Measurements from ENCODE around the gene TSC2. TPM values are rescaled to one million over a fixed set of nuclear protein-coding genes. Genes with fewer than 3 reads are reported as not detected.
A peak's percentile ranks its signal among the peaks of the same experiment; 100 is the strongest.

Gene TSC2
- polyA plus RNA-seq, 1 donor from 2014 or later: 30.3 TPM

GRCh38 chr16:2076072-2076865 lies 28.5 kb downstream of the TSC2 start:
- Mint-ChIP-seq H3K4me1 (no peaks in the 10 kb centered on the region), H3K27ac (no peak overlapping the region), H3K4me3 (no peak overlapping the region), H3K9me3 (no peaks in the 10 kb centered on the region), H3K36me3 (no peaks in the 10 kb centered on the region), H3K27me3 (no peaks in the 10 kb centered on the region)

GRCh38 chr16:2077016-2077415 lies 29.2 kb downstream of the TSC2 start:
- Mint-ChIP-seq H3K27ac (no peak overlapping the region), H3K4me1 (no peaks in the 10 kb centered on the region), H3K27me3 (no peaks in the 10 kb centered on the region), H3K36me3 (no peaks in the 10 kb centered on the region), H3K9me3 (no peaks in the 10 kb centered on the region), H3K4me3 (no peak overlapping the region)

GRCh38 chr16:2077696-2078095 lies 29.9 kb downstream of the TSC2 start:
- Mint-ChIP-seq H3K4me1 (no peaks in the 10 kb centered on the region), H3K4me3 (no peak overlapping the region), H3K9me3 (no peaks in the 10 kb centered on the region), H3K27me3 (no peaks in the 10 kb centered on the region), H3K36me3 (no peaks in the 10 kb centered on the region), H3K27ac (no peak overlapping the region)

- Mint-ChIP-seq H3K36me3 (peaks cover 1% of the 10 kb centered on the region), H3K27me3 (no peaks in the 10 kb centered on the region), H3K9me3 (no peaks in the 10 kb centered on the region), H3K4me1 (no peaks in the 10 kb centered on the region), H3K4me3 (no peak overlapping the region), H3K27ac (no peak overlapping the region)
Observed at GRCh38 chr16:2078096-2078495, 30.3 kb downstream of the TSC2 start.

- no peak overlapping the region for H3K4me3 Mint-ChIP-seq
- H3K36me3 Mint-ChIP-seq: peaks cover 2% of the 10 kb centered on the region
- H3K4me1 Mint-ChIP-seq: no peaks in the 10 kb centered on the region
- no peak overlapping the region for H3K27ac Mint-ChIP-seq
- no peaks in the 10 kb centered on the region for H3K27me3 Mint-ChIP-seq
- H3K9me3 Mint-ChIP-seq: no peaks in the 10 kb centered on the region
Observed at GRCh38 chr16:2078691-2079090, 30.9 kb downstream of the TSC2 start.

GRCh38 chr16:2079311-2079800 lies 31.6 kb downstream of the TSC2 start:
- H3K4me3 Mint-ChIP-seq: no peak overlapping the region
- H3K27ac Mint-ChIP-seq: no peak overlapping the region
- H3K9me3 Mint-ChIP-seq: no peaks in the 10 kb centered on the region
- H3K27me3 Mint-ChIP-seq: no peaks in the 10 kb centered on the region
- peaks cover 2% of the 10 kb centered on the region for H3K36me3 Mint-ChIP-seq
- no peaks in the 10 kb centered on the region for H3K4me1 Mint-ChIP-seq

- H3K36me3 Mint-ChIP-seq: peaks cover 2% of the 10 kb centered on the region
Observed at GRCh38 chr16:2079991-2080390, 32.2 kb downstream of the TSC2 start.

GRCh38 chr16:2081201-2082084 lies 33.7 kb downstream of the TSC2 start:
- H3K27ac Mint-ChIP-seq: peak overlapping the region in 1 of 3 donors; percentile 39
- H3K4me1 Mint-ChIP-seq: no peaks in the 10 kb centered on the region
- H3K4me3 Mint-ChIP-seq: no peak overlapping the region
- no peaks in the 10 kb centered on the region for H3K27me3 Mint-ChIP-seq
- H3K36me3 Mint-ChIP-seq: peaks cover 2% of the 10 kb centered on the region
- no peaks in the 10 kb centered on the region for H3K9me3 Mint-ChIP-seq

More at GRCh38 chr16:2079991-2080390, 32.2 kb downstream of the TSC2 start:
- no peaks in the 10 kb centered on the region for H3K4me1 Mint-ChIP-seq
- H3K9me3 Mint-ChIP-seq: no peaks in the 10 kb centered on the region
- H3K4me3 Mint-ChIP-seq: no peak overlapping the region
- no peak overlapping the region for H3K27ac Mint-ChIP-seq
- no peaks in the 10 kb centered on the region for H3K27me3 Mint-ChIP-seq

- Mint-ChIP-seq H3K27me3 (no peaks in the 10 kb centered on the region), H3K9me3 (no peaks in the 10 kb centered on the region), H3K36me3 (peaks cover 2% of the 10 kb centered on the region), H3K27ac (no peak overlapping the region), H3K4me1 (peaks cover 0 to 7% (median 3%) of the 10 kb centered on the region in 3 donors), H3K4me3 (no peak overlapping the region)
Observed at GRCh38 chr16:2082171-2082982, 34.6 kb downstream of the TSC2 start.

GRCh38 chr16:2082983-2083364 lies 35.2 kb downstream of the TSC2 start:
- Mint-ChIP-seq H3K36me3 (peaks cover 2% of the 10 kb centered on the region), H3K9me3 (no peaks in the 10 kb centered on the region), H3K4me3 (no peak overlapping the region), H3K4me1 (peaks cover 0 to 10% (median 7%) of the 10 kb centered on the region in 3 donors), H3K27me3 (no peaks in the 10 kb centered on the region), H3K27ac (no peak overlapping the region)

- peaks cover 0 to 10% (median 7%) of the 10 kb centered on the region in 3 donors for H3K4me1 Mint-ChIP-seq
- no peak overlapping the region for H3K4me3 Mint-ChIP-seq
- no peaks in the 10 kb centered on the region for H3K27me3 Mint-ChIP-seq
- H3K27ac Mint-ChIP-seq: no peak overlapping the region
- no peaks in the 10 kb centered on the region for H3K9me3 Mint-ChIP-seq
- H3K36me3 Mint-ChIP-seq: peaks cover 2% of the 10 kb centered on the region
Observed at GRCh38 chr16:2083409-2083808, 35.6 kb downstream of the TSC2 start.

GRCh38 chr16:2083876-2084780 lies 36.3 kb downstream of the TSC2 start:
- Mint-ChIP-seq H3K27ac (no peak overlapping the region), H3K9me3 (no peaks in the 10 kb centered on the region), H3K4me3 (no peak overlapping the region), H3K36me3 (peaks cover 4% of the 10 kb centered on the region), H3K27me3 (no peaks in the 10 kb centered on the region), H3K4me1 (peaks cover 0 to 10% (median 7%) of the 10 kb centered on the region in 3 donors)

GRCh38 chr16:2084895-2085625 lies 37.3 kb downstream of the TSC2 start:
- no peak overlapping the region for H3K27ac Mint-ChIP-seq
- H3K4me3 Mint-ChIP-seq: no peak overlapping the region
- peaks cover 5% of the 10 kb centered on the region for H3K36me3 Mint-ChIP-seq
- H3K27me3 Mint-ChIP-seq: no peaks in the 10 kb centered on the region
- no peaks in the 10 kb centered on the region for H3K9me3 Mint-ChIP-seq
- H3K4me1 Mint-ChIP-seq: peaks cover 0 to 10% (median 7%) of the 10 kb centered on the region in 3 donors

Measured in IgD-negative memory B cell (primary cell).